ENCODE measurements around the gene EHBP1.
"Not testable (repeated sequence)": the region's sequence is repeated elsewhere in the genome, so short reads cannot be mapped to it uniquely, and the experiment has no call there.

Gene EHBP1

DNA sequence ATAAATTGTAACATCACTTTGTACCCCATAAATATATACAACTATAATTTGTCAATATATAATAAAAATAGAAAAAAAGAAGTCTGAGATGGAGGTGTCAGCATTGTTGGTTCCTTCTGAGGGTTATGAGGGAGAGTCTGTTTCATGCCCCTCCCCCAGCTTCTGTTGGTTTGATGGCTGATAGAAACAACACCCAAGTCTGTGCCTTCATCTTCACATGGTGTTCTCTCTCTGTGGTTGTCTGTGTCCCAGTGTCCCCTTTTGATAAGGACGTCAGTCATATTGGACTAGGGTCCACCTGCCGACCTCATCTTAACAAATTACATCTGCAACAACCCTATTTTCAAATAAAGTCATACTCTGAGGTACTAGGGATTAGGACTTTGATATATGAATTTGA, 20.3 kb upstream of the EHBP1 start:
- Mint-ChIP-seq H3K9me3 (no peaks in the 10 kb centered on the region), H3K4me3 (no peak overlapping the region), H3K27me3 (peaks cover 46% of the 10 kb centered on the region), H3K27ac (no peak overlapping the region), H3K36me3 (ENCODE audit: low read depth) (no peaks in the 10 kb centered on the region), H3K4me1 (ENCODE audit: low read depth) (no peaks in the 10 kb centered on the region)
- DNase-seq: no peak

DNA sequence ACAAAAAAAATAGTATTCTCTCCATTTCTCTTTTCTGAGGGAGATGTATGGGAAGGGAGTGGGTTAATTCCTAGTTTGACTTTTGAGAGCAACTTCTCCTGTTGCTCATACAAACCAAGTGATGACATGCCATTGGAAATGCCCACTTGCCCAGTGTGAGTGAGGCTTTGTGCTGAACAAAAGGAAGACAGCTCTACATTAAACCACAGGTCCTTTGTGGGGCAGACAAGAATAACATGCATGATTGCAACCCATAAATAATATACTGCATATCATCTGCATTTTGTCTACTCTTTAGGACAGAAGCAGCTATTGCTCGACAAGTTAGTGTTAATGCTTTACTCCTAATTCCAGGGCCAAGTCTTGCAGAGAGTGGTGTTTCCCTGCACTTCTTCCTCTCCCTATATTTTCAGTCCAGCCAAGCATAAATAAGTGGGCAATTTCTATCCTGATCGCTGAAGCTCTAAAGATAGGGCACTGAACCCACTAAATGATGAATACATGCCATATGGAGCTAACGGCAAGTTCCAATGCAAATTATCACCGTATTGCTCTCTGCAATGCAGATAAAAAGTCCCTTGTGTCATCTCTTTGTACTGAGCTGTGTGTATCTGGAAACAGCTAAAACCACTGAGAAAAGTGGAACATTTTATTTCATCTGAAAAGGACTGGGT, 19.4 kb upstream of the EHBP1 start:
- Mint-ChIP-seq H3K36me3 (ENCODE audit: low read depth) (no peaks in the 10 kb centered on the region), H3K27me3 (peaks cover 46% of the 10 kb centered on the region), H3K4me1 (ENCODE audit: low read depth) (no peaks in the 10 kb centered on the region), H3K4me3 (no peak overlapping the region), H3K9me3 (no peaks in the 10 kb centered on the region), H3K27ac (no peak overlapping the region)
- no peak for DNase-seq

DNA sequence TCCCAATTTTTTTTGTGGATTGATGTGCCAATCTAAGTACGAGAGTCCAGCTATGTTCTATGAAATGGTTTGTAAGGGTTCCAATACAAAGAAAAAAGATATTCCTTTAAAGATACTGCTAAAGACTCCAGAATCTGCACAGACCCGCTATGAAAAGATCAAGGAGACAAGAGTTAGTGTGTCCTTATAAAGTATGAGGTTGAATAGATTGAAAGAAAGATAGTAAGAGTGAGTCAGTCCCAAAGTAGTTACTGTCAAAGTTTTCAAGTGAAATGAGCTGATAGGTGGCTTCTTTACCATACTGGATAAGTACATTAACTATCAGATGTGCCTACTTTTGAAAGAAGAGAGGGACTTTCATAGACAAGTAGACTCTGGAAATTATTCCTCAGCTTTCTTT, 17.9 kb upstream of the EHBP1 start:
- no peaks in the 10 kb centered on the region for H3K9me3 Mint-ChIP-seq
- peaks cover 43% of the 10 kb centered on the region for H3K27me3 Mint-ChIP-seq
- H3K27ac Mint-ChIP-seq: no peak overlapping the region
- no peak for DNase-seq
- no peaks in the 10 kb centered on the region for H3K36me3 Mint-ChIP-seq (ENCODE audit: low read depth)
- H3K4me3 Mint-ChIP-seq: no peak overlapping the region
- no peaks in the 10 kb centered on the region for H3K4me1 Mint-ChIP-seq (ENCODE audit: low read depth)

DNA sequence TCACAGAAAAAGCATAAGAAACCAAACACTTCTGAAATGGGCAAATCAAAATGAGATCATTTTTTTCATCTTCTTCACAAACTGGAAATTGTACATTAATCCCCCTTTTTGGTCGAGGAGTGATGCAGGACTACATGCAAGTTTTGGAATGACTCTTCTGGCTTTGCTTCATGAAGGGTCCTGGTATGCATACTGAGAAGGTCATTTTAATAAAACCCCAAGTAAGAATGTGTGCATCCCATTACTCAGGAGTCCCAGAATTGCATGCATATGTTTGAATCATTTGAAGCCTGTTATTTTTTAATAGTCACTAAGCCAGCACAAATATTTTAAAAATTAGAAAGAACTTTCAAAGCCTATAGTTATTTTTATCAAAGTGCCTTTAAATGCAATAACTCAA, 16.7 kb upstream of the EHBP1 start:
- H3K9me3 Mint-ChIP-seq: no peaks in the 10 kb centered on the region
- no peak overlapping the region for H3K4me3 Mint-ChIP-seq
- no peaks in the 10 kb centered on the region for H3K36me3 Mint-ChIP-seq (ENCODE audit: low read depth)
- H3K27me3 Mint-ChIP-seq: peaks cover 44% of the 10 kb centered on the region
- H3K4me1 Mint-ChIP-seq (ENCODE audit: low read depth): no peaks in the 10 kb centered on the region
- no peak for DNase-seq
- H3K27ac Mint-ChIP-seq: no peak overlapping the region

DNA sequence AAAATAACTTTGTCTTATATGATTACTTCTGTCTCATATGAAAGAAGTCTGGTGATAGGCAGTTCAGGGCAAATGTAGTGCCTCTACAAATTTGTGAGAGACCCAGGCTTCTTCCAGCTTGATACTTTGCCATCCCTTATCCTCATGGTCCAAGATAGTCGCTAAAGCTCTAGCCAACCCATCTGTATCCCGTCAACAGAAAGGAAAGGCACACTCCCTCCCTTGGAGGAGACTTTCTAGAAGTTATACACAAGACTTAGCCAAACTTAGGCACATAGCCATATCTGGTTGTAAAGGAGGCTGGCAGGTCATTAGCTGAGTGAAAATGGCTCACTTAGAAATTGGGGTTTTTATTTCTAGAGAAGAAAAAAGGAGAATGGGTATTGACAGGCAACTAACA, 14.3 kb upstream of the EHBP1 start:
- no peak for DNase-seq
- Mint-ChIP-seq H3K27me3 (peaks cover 49% of the 10 kb centered on the region), H3K27ac (no peak overlapping the region), H3K9me3 (no peaks in the 10 kb centered on the region), H3K4me1 (ENCODE audit: low read depth) (no peaks in the 10 kb centered on the region), H3K36me3 (ENCODE audit: low read depth) (no peaks in the 10 kb centered on the region), H3K4me3 (no peak overlapping the region)

DNA sequence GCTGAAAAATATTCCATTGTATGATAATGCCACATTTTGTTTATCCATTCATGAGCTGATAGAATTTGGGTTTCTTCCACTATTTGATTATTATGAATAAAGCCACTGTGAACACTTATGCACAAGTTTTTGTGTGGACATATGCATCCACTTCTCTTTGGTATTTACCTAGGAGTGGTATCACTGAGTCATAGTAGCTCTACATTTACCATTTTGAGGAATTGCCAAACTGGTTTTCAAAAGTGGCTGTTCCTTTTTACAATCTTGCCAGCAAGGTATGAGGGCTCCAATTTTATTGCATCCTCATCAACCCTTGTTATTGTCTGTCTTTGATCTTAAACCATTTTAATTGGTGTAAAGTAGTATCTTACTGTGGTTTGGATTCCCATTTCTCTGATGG, 13.3 kb upstream of the EHBP1 start:
- H3K4me1 Mint-ChIP-seq (ENCODE audit: low read depth): no peaks in the 10 kb centered on the region
- no peak overlapping the region for H3K27ac Mint-ChIP-seq
- no peak for DNase-seq
- no peaks in the 10 kb centered on the region for H3K9me3 Mint-ChIP-seq
- peaks cover 41% of the 10 kb centered on the region for H3K27me3 Mint-ChIP-seq
- H3K36me3 Mint-ChIP-seq (ENCODE audit: low read depth): no peaks in the 10 kb centered on the region
- H3K4me3 Mint-ChIP-seq: no peak overlapping the region

DNA sequence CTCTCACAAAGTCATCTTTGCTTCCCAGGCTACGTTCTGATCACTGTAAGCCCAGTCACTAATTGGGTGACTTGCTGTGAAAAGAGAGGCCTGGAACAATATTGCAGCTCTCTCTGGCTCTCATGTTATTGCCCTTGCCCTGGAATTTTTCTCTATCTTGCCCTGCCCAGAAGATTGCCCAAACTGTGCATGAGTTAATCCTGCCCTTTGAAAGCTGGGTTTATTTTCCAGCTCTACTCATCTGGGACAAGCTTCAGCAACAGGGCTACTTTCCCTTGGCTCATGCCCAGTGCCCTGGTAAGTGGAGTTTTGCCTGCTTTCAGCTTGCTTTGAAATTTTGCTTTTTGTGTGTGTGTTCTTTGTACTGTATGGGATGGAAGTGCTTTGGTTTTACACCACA, 6.9 kb upstream of the EHBP1 start:
- no peak overlapping the region for H3K27ac Mint-ChIP-seq
- no peak overlapping the region for H3K4me3 Mint-ChIP-seq
- no peaks in the 10 kb centered on the region for H3K4me1 Mint-ChIP-seq (ENCODE audit: low read depth)
- no peak for DNase-seq
- H3K36me3 Mint-ChIP-seq (ENCODE audit: low read depth): no peaks in the 10 kb centered on the region
- no peaks in the 10 kb centered on the region for H3K9me3 Mint-ChIP-seq
- H3K27me3 Mint-ChIP-seq: peaks cover 17% of the 10 kb centered on the region

DNA sequence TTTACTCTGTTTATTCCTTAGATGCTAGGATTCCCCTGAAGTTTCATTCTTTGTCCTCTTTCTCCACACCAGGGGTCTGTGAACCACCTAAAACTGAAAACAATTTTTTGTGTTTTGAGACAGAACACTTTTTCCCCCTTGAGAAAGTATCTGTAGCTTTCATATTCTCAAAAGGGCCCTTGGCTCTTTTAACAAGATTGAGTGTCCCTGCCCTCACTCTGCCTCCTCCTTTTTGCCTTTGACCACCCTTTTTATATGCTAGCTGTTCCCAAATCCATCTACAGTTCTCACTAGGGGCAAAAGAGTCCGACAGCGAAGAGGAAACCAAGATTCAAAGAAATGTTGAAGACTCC, 883 bp upstream of the EHBP1 start:
- no peak for DNase-seq
- Mint-ChIP-seq H3K4me1 (ENCODE audit: low read depth) (peaks cover 34% of the 10 kb centered on the region), H3K36me3 (ENCODE audit: low read depth) (peaks cover 18% of the 10 kb centered on the region), H3K9me3 (no peaks in the 10 kb centered on the region), H3K27ac (peak overlapping the region; percentile 86), H3K4me3 (peak overlapping the region; percentile 89), H3K27me3 (no peaks in the 10 kb centered on the region)

DNA sequence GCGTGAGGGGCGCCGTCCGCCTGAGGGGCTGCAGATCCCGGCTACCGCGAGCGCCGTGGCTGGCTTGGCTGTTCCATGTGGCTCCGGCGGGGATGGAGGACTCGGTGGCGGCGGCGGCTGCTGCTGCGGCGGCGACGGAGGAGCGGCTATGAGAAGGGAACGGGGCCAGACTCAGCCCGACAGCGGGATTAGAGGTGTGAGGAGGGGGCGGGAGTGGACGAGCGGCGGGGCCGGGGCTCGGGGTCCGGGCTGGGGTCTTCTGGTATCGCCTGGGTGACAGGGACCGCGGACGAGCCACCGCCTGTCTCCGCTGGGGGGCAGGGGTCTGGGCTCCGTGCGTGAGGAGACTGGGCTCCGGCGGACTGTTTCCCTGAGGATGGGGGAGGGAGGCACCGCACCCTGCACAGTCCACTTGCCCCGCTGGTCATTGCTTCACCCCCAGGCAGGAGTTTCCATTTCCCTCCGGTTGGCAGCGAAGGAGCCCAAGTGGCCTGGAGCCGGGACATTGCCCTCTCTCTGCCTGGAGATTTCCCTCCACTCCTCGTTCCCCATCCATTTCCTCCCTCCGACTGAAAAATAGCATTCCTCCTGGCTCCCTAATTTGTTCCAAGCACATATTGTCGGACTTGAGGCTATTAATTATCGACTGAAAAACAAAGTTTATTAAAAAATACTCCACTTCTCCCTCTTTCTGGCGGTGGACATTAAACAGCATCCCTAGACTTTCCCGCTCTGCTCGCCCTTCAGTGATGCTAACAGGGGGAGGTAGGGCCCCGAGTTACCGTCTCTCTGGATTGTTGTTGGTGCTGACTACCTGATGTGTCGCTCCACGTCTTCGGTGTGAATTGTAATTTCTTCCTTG, 577 bp downstream of the EHBP1 start:
- Mint-ChIP-seq H3K27ac (peak overlapping the region; percentile 86), H3K9me3 (no peaks in the 10 kb centered on the region), H3K27me3 (no peaks in the 10 kb centered on the region), H3K4me3 (peak overlapping the region; percentile 89), H3K4me1 (ENCODE audit: low read depth) (peaks cover 39% of the 10 kb centered on the region), H3K36me3 (ENCODE audit: low read depth) (peaks cover 20% of the 10 kb centered on the region)
- no peak for DNase-seq

DNA sequence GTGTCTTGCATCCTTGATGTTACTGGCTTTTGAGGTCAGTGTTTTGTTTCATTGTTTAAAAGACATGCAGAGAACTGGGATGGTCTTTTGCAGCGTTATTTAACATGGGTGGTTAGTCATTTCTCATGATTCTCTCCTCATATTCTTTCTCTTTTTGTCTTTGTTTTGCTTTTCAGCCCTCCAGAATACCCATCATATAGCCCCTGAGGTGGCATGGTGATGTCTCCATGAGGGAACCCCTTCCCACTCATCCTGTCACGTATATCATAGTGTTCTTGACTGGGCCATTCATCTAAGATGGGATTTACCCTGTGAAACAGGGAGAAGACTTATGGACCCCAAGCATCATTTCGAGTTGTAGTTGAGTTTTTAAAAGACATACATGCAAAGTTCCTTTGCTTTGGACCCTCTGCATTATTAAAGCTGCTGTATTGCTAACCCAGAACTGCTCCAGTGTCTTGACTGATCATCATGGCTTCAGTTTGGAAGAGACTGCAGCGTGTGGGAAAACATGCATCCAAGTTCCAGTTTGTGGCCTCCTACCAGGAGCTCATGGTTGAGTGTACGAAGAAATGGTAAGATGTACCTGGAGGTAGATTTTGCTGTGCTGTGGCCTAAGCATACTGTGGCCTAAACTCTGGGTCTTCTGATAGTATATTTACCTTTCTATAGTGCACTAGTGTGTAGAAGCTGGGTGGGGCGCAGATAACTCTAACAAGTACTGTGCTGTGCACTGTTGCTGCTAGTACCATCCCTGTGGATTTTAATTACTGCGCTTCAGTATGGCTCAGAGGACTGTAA, 1.4 kb downstream of the EHBP1 start:
- peaks cover 39% of the 10 kb centered on the region for H3K4me1 Mint-ChIP-seq (ENCODE audit: low read depth)
- H3K4me3 Mint-ChIP-seq: peak overlapping the region; percentile 89
- no peak for DNase-seq
- H3K27ac Mint-ChIP-seq: peak overlapping the region; percentile 86
- peaks cover 20% of the 10 kb centered on the region for H3K36me3 Mint-ChIP-seq (ENCODE audit: low read depth)
- H3K9me3 Mint-ChIP-seq: no peaks in the 10 kb centered on the region
- no peaks in the 10 kb centered on the region for H3K27me3 Mint-ChIP-seq

DNA sequence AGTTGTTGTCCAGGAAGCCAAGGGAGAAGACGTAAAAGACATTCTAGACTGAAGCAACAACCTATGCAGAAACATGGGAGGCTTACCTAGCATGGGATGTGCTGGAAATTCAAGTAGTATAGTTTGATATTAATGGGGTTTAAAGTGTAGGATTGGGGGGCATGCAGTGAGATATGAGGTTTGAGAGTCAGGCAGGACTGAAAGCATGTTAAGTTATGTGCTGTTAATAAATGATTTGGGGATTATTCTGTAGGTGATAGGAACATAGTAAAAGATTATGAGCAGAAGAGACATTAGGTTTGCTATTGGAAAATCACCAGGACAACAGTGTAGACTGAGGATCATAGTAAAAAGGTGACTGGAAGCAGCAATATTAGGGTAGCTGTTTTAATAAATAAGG, 3.2 kb downstream of the EHBP1 start:
- Mint-ChIP-seq H3K27ac (no peak overlapping the region), H3K9me3 (no peaks in the 10 kb centered on the region), H3K4me3 (no peak overlapping the region), H3K4me1 (ENCODE audit: low read depth) (peaks cover 41% of the 10 kb centered on the region), H3K36me3 (ENCODE audit: low read depth) (peaks cover 20% of the 10 kb centered on the region), H3K27me3 (no peaks in the 10 kb centered on the region)
- DNase-seq: no peak

DNA sequence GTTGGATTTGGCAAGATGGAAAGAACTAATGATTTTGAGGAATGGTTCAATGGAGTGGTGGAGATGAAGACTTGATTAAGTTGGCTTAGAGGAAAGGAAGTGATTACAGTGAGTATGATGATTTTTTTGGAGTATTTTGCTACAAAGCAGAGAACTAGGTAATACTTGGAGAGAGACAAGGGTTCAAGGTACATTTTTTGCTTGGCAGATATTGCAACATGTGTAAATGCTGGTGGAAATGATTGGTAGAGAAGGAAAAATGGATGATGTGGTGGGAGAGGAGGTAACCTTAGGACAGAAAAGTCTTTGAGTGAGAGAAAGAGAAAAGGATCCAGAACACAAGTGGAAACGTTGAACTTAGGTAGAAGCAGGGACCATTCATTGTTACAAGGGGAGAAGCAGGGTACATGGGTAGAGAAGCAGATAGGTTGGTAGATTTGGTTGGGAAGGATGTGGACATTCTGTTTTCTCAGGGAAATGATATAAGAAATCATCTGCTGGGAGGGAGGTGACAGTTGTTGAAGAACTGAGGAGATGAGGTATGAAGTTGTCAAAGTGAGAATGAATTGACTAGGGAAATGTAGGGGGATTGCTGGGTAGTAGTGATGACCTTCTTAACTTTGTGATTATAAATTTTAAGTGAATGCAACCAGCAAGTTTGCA, 6.5 kb downstream of the EHBP1 start:
- H3K4me3 Mint-ChIP-seq: no peak overlapping the region
- H3K4me1 Mint-ChIP-seq (ENCODE audit: low read depth): peaks cover 33% of the 10 kb centered on the region
- no peak overlapping the region for H3K27ac Mint-ChIP-seq
- no peak for DNase-seq
- no peaks in the 10 kb centered on the region for H3K27me3 Mint-ChIP-seq
- H3K36me3 Mint-ChIP-seq (ENCODE audit: low read depth): peaks cover 33% of the 10 kb centered on the region
- H3K9me3 Mint-ChIP-seq: no peaks in the 10 kb centered on the region

DNA sequence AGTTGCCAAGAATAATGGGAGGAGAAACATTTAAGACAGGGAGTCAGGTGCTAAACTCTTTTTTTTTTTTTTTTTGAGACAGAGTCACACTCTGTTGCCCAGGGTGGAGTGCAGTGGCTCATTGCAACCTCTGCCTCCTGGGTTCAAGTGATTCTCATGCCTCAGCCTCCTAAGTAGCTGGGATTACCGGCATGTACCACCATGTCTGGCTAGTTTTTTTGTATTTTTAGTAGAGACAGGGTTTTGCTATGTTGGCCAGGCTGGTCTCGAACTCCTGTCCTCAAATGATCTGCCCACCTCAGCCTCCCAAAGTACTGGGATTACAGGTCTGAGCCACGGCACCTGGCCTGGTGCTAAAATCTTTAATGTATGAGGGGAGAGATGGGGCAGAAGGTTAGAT, 7.7 kb downstream of the EHBP1 start:
- DNase-seq, H3K27ac Mint-ChIP-seq, H3K9me3 Mint-ChIP-seq, H3K27me3 Mint-ChIP-seq, H3K4me3 Mint-ChIP-seq: not testable (repeated sequence)
- Mint-ChIP-seq H3K4me1 (ENCODE audit: low read depth) (peaks cover 25% of the 10 kb centered on the region), H3K36me3 (ENCODE audit: low read depth) (peaks cover 33% of the 10 kb centered on the region)

DNA sequence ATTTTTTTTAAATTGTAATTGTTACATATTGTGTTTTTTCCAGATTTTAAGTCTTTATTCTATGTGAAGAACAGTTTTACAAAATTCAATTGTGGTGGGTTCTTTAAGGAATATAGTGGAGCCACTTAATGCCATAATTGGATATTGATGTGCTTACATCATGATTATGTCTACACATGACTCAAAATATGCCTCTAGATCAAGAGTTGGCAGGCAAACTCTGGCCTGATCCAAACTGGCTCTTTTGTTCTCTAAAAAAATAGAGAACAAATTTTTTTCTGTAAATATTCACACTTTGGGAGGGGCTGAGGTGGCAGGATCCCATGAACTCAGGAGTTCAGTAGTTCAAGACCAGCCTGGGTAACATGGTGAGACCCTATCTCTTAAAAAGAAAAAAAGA, 8.3 kb downstream of the EHBP1 start:
- H3K27ac Mint-ChIP-seq: no peak overlapping the region
- H3K36me3 Mint-ChIP-seq (ENCODE audit: low read depth): peaks cover 30% of the 10 kb centered on the region
- no peaks in the 10 kb centered on the region for H3K9me3 Mint-ChIP-seq
- no peak overlapping the region for H3K4me3 Mint-ChIP-seq
- peaks cover 21% of the 10 kb centered on the region for H3K4me1 Mint-ChIP-seq (ENCODE audit: low read depth)
- H3K27me3 Mint-ChIP-seq: no peaks in the 10 kb centered on the region
- DNase-seq: no peak
